Erythroblast (primary cell): Measurements from ENCODE around the gene ZNF80.

ENCODE experiments used
- GATA1 ChIP-seq: IDR thresholded peaks from 2 replicates; pipeline ENCODE4 v1.6.1; 2011; ENCODE audit warnings: low read depth, mild to moderate bottlenecking, control low read depth, low read length, moderate library complexity
- POLR2A ChIP-seq: IDR thresholded peaks from 2 replicates; pipeline ENCODE4 v1.6.1; 2011; ENCODE audit warnings: mild to moderate bottlenecking, low read length

GRCh38 chr3:114242947-114243346 lies 5.6 kb upstream of the ZNF80 start:
- no peak for TF ChIP-seq POLR2A
- no peak for TF ChIP-seq GATA1
